HepG2 (cell line): ENCODE data around the gene GALNTL6. TPM values are rescaled to one million over a fixed set of nuclear protein-coding genes. Genes with fewer than 3 reads are reported as not detected.

Source experiments
- ATAC-seq: fragments of 200-7000 bp; cut with Tn5 transposase; 3 replicates; pipeline ENCODE4 v1.9.1; 2020; ENCODE audit warnings: mild to moderate bottlenecking, moderate library complexity
- BruUV-seq: library from RNA; stranded (reverse); fragments of 400-500 nt; replicated peaks from 2 replicates; lab custom pipeline; 2021; lab: Mats Ljungman, UMichigan
- CTCF ChIA-PET: fragments of 300-600 bp; formaldehyde crosslinking; extraction: SDS; loops from one replicate; lab custom pipeline; 2021; ENCODE audit warnings: low total read pairs, inconsistent platforms, low intra/inter-chr PET ratio; lab: Yijun Ruan, JAX
- POLR2A ChIA-PET: fragments of 350-600 bp; sonication (Branson Sonifier 250); formaldehyde crosslinking; loops from one replicate; lab custom pipeline; 2020; ENCODE audit warnings: antibody characterized with exemption, inconsistent platforms; lab: Yijun Ruan, JAX
- DNase-seq: peaks from one replicate; pipeline ENCODE4 v3.0.0-alpha.2; 2015; ENCODE audit warnings: low spot score
- FAIRE-seq: peaks from 3 replicates; lab custom pipeline; 2011; peaks lifted over from hg19 to GRCh38; lab: Jason Lieb, UNC
- H2AFZ ChIP-seq: one replicate; pipeline ENCODE4 v1.6.1; 2011; ENCODE audit warnings: low read length, inconsistent platforms
- H3K27ac ChIP-seq: fragments of 300-600 bp; 3 replicates; pipeline ENCODE4 v1.8.0; 2011; ENCODE audit warnings: mixed run types, mild to moderate bottlenecking, mixed read lengths, low read length, inconsistent platforms; ENCODE audit not compliant: insufficient read depth; ENCODE audit errors: extremely low read length
- H3K27me3 ChIP-seq, 2 experiments: fragments of 200-600 bp in 1 of 2; 2 replicates in 1 of 2; 3 replicates in 1 of 2; pipeline versions ENCODE4 v1.6.0 to v1.8.0; 2011; ENCODE audit warnings: low read length in 2 of 2, mild to moderate bottlenecking in 2 of 2, moderate library complexity in 2 of 2, inconsistent platforms in 1 of 2; ENCODE audit not compliant: insufficient read depth in 2 of 2, control insufficient read depth in 1 of 2
- H3K36me3 ChIP-seq, 2 experiments: fragments of 200-600 bp in 1 of 2; replicated peaks in 1 of 2; 2 replicates in 1 of 2; 3 replicates in 1 of 2; pipeline versions ENCODE4 v1.5.1 to v1.8.0; 2011; ENCODE audit warnings: low read length in 2 of 2, inconsistent platforms in 1 of 2; ENCODE audit not compliant: insufficient read depth in 2 of 2, control insufficient read depth in 1 of 2
- H3K4me1 ChIP-seq: 2 replicates; pipeline ENCODE4 v1.5.1; 2012; ENCODE audit warnings: low read length, inconsistent platforms; ENCODE audit not compliant: insufficient read depth
- H3K4me2 ChIP-seq: 2 replicates; pipeline ENCODE4 v1.6.0; 2011; ENCODE audit warnings: low read depth, low read length, inconsistent platforms
- H3K4me3 ChIP-seq, 3 experiments: fragments of 200-600 bp in 1 of 3; sonication (generic), shearing (Covaris generic) in 1 of 3; replicated peaks in 1 of 3; 2 replicates each; pipeline ENCODE4 v1.5.1; 2011 to 2016; ENCODE audit warnings: low read length in 3 of 3, inconsistent platforms in 2 of 3, low read depth in 2 of 3, mild to moderate bottlenecking in 2 of 3, control low read depth in 1 of 3, mixed read lengths in 1 of 3; ENCODE audit not compliant: insufficient read depth in 1 of 3
- H3K79me2 ChIP-seq: one replicate; pipeline ENCODE4 v1.6.1; 2011; ENCODE audit warnings: low read length, inconsistent platforms; ENCODE audit not compliant: insufficient read depth
- H3K9ac ChIP-seq: 2 replicates; pipeline ENCODE4 v1.6.0; 2011; ENCODE audit warnings: mild to moderate bottlenecking, low read depth, low read length, inconsistent platforms; ENCODE audit not compliant: insufficient read depth
- H3K9me3 ChIP-seq: 2 replicates; pipeline ENCODE4 v1.5.1; 2012; ENCODE audit warnings: mild to moderate bottlenecking, low read length
- H4K20me1 ChIP-seq: 2 replicates; pipeline ENCODE4 v1.6.0; 2011; ENCODE audit warnings: inconsistent platforms, mild to moderate bottlenecking, low read length, moderate library complexity; ENCODE audit not compliant: insufficient read depth
- BRCA1 ChIP-seq: sonication (generic); formaldehyde crosslinking; IDR thresholded peaks from 2 replicates; pipeline ENCODE4 v1.4.0; 2020; ENCODE audit warnings: missing genetic modification reagents
- EP300 ChIP-seq, 3 experiments: sonication (generic) in 1 of 3; formaldehyde crosslinking in 1 of 3; IDR thresholded peaks; 2 replicates each; pipeline versions ENCODE4 v1.5.1 to v1.6.1; 2011 to 2020; ENCODE audit warnings: low read depth in 2 of 3, low read length in 2 of 3, borderline replicate concordance in 1 of 3, improper control_type of control experiment in 1 of 3, mild to moderate bottlenecking in 1 of 3, missing genetic modification reagents in 1 of 3, moderate library complexity in 1 of 3
- HMG20A ChIP-seq: IDR thresholded peaks from 2 replicates; pipeline ENCODE4 v1.6.1; 2016; ENCODE audit warnings: borderline replicate concordance
- MAFF ChIP-seq: IDR thresholded peaks from 2 replicates; pipeline ENCODE4 v1.6.1; 2011; ENCODE audit warnings: low read depth, low read length, improper control_type of control experiment
- MAFK ChIP-seq, 2 experiments: IDR thresholded peaks in 1 of 2; conservative IDR thresholded peaks in 1 of 2; 2 replicates each; pipeline ENCODE4 v1.6.1; 2011; ENCODE audit warnings: improper control_type of control experiment in 2 of 2, low read length in 2 of 2
- NFYC ChIP-seq: IDR thresholded peaks from 2 replicates; pipeline ENCODE4 v1.6.1; 2016; ENCODE audit warnings: missing genetic modification reagents, missing compliant biosample characterization
- ZNF329 ChIP-seq: sonication (generic); formaldehyde crosslinking; IDR thresholded peaks from 2 replicates; pipeline ENCODE4 v1.9.0; 2021; ENCODE audit warnings: low read depth, mild to moderate bottlenecking, missing genetic modification reagents
- ZNF550 ChIP-seq: sonication (generic); formaldehyde crosslinking; IDR thresholded peaks from 2 replicates; pipeline ENCODE4 v1.4.0; 2020; ENCODE audit warnings: mild to moderate bottlenecking, missing genetic modification reagents, borderline replicate concordance
- WGBS: methylation state at CpG from one replicate; pipeline ENCODE4 v1.1.6; 2017; ENCODE audit warnings: low lambda C conversion rate; 5-methylcytosine and 5-hydroxymethylcytosine counted together
- in situ Hi-C: cut with HindIII; loops from 2 replicates; pipeline ENCODE4 v1.10.0; 2017; ENCODE audit warnings: low pct_unique_long_range_greater_than_20kb; ENCODE audit not compliant: extremely low pct_ligation_motif_present
- intact Hi-C: fragments of 100-400 bp; cut with micrococcal nuclease; formaldehyde crosslinking; loops from one replicate; pipeline ENCODE4 v1.10.0; 2022; ENCODE audit not compliant: unreplicated experiment
- polyA plus RNA-seq, 8 experiments: library from polyadenylated mRNA; depleted of rRNA in 3 of 8; stranded (reverse) in 7 of 8; unstranded in 1 of 8; fragments of >200 nt; fragmentation: Illumina TruSeq in 4 of 8; extraction: Trizol in 4 of 8; gene quantifications; 2 replicates each; pipeline versions ENCODE4 v1.2.1 to v1.2.3, GENCODE V29; 2011 to 2016; ENCODE audit warnings: low read depth in 4 of 8, missing spikeins in 1 of 8, mixed read lengths in 1 of 8; ENCODE audit not compliant: insufficient read depth in 1 of 8
- total RNA-seq, 5 experiments: library from RNA; depleted of rRNA; stranded (reverse); fragments of >200 nt; fragmentation: Illumina TruSeq; extraction: Trizol; gene quantifications; 2 replicates each; pipeline ENCODE4 v1.2.3, GENCODE V29; 2016; ENCODE audit warnings: low read depth in 1 of 5
- TF ChIP-seq, protein P1 (sequence below): sonication (generic); formaldehyde crosslinking; IDR thresholded peaks from 2 replicates; pipeline ENCODE4 v1.5.0; 2020; ENCODE audit warnings: missing genetic modification reagents
- TF ChIP-seq, protein P2 (sequence below): sonication (generic); formaldehyde crosslinking; IDR thresholded peaks from 2 replicates; pipeline ENCODE4 v1.4.0; 2020; ENCODE audit warnings: missing genetic modification reagents, borderline replicate concordance
- TF ChIP-seq, protein P3 (sequence below): fragments of 450-650 bp; IDR thresholded peaks from 2 replicates; pipeline ENCODE4 v1.6.1; 2017; ENCODE audit warnings: mild to moderate bottlenecking

GALNTL6 gene
- total and polyA plus RNA-seq, 2 of the 13 experiments (the other 11 are each of a cell fraction or from before 2014, with no cell fraction given) = not detected

DNA sequence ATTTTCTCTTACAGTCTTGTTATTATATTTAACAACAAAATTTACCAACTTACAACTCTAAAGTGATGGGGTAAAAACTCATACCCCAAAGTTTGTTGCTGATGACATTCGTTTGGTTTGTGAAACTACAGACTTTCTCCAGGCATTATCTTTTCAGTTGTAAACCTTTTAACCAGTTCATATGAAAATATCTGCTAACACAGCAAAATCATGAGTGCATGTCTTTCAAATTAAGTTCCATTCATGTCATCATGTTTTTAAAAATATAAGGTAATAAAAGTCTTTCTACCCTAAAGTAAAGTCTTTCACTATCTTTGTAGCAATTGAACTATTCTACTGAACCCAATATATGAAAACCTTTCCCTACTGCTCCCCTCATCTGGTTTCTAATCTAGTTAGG is 3.4 kb upstream of the GALNTL6 start:
- POLR2A ChIA-PET = no interaction called here
- Histone ChIP-seq H3K4me3 (no peak overlapping the region), H3K36me3 (no peaks in the 10 kb centered on the region), H3K4me1 (no peaks in the 10 kb centered on the region), H3K27me3 (no peaks in the 10 kb centered on the region), H4K20me1 (no peaks in the 10 kb centered on the region), H3K79me2 (no peaks in the 10 kb centered on the region), H3K27ac (no peak overlapping the region), H3K4me2 (no peak overlapping the region), H2AFZ (no peak overlapping the region), H3K9ac (no peak overlapping the region), H3K9me3 (no peaks in the 10 kb centered on the region)
- intact Hi-C loops (no loop called here), in situ Hi-C loops (no loop called here)
- no peak for TF ChIP-seq ZNF550
- TF ChIP-seq BRCA1 (CRISPR knock-in tag) = no peak
- peak; percentile 80 to 88 for TF ChIP-seq MAFK (conservative IDR thresholded peaks at IDR 0.05 in 1 of 2, IDR thresholded peaks at IDR 0.05 in 1 of 2; ENCODE audit: low read length in 2 of 2)
- no peak for TF ChIP-seq NFYC (CRISPR knock-in tag)
- TF ChIP-seq MAFF = peak; percentile 84
- CTCF ChIA-PET = no interaction called here
- FAIRE-seq (no peak), DNase-seq (no peak), ATAC-seq (no peak)
- WGBS = 3% methylated on average over 1 of the region's 1 CpG
- BruUV-seq = no TSS peak

DNA sequence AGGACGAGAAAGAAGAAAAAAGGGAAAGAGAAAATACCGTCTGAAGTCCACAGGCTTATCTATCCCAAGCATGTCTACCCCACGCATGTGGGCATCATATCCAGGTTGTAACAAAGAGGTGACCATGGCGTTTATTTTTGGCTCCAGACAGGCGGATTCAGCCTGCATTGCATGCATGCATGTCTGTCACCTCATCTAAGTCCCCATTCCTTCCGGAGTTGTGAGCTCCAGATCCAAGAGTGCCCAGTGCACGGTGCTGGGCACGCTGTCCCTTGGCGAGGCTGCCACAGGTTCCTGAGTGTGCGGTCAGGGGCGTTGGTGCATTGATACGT is 905 bp upstream of the GALNTL6 start:
- Histone ChIP-seq H4K20me1 (no peaks in the 10 kb centered on the region), H3K79me2 (no peaks in the 10 kb centered on the region), H3K36me3 (no peaks in the 10 kb centered on the region), H2AFZ (no peak overlapping the region), H3K27me3 (no peaks in the 10 kb centered on the region), H3K27ac (no peak overlapping the region), H3K4me3 (no peak overlapping the region), H3K4me2 (no peak overlapping the region), H3K9ac (no peak overlapping the region), H3K4me1 (no peaks in the 10 kb centered on the region), H3K9me3 (no peaks in the 10 kb centered on the region)
- BruUV-seq = no TSS peak
- in situ Hi-C loops = no loop called here
- POLR2A ChIA-PET = no interaction called here
- TF ChIP-seq HMG20A (CRISPR knock-in tag) (no peak), EP300 (IDR thresholded peaks at IDR 0.05; ENCODE audit: low read depth in 2 of 2, low read length in 2 of 2) (no peak), EP300 (CRISPR knock-in tag; IDR thresholded peaks at IDR 0.05; ENCODE audit: borderline replicate concordance) (no peak), ZNF329 (CRISPR knock-in tag) (no peak)
- TF ChIP-seq, protein P1, sequence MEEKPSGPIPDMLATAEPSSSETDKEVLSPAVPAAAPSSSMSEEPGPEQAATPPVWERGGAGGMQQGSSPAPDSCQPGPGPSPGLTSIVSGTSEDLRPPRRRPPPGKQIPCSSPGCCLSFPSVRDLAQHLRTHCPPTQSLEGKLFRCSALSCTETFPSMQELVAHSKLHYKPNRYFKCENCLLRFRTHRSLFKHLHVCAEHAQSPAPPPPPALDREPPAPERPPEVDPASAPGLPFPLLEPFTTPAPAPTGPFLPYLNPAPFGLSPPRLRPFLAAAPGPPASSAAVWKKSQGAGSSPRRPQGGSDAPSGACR (CRISPR knock-in tag) = no peak
- TF ChIP-seq, protein P2, sequence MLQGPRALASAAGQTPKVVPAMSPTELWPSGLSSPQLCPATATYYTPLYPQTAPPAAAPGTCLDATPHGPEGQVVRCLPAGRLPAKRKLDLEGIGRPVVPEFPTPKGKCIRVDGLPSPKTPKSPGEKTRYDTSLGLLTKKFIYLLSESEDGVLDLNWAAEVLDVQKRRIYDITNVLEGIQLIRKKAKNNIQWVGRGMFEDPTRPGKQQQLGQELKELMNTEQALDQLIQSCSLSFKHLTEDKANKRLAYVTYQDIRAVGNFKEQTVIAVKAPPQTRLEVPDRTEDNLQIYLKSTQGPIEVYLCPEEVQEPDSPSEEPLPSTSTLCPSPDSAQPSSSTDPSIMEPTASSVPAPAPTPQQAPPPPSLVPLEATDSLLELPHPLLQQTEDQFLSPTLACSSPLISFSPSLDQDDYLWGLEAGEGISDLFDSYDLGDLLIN (CRISPR knock-in tag) = no peak
- TF ChIP-seq, protein P3, sequence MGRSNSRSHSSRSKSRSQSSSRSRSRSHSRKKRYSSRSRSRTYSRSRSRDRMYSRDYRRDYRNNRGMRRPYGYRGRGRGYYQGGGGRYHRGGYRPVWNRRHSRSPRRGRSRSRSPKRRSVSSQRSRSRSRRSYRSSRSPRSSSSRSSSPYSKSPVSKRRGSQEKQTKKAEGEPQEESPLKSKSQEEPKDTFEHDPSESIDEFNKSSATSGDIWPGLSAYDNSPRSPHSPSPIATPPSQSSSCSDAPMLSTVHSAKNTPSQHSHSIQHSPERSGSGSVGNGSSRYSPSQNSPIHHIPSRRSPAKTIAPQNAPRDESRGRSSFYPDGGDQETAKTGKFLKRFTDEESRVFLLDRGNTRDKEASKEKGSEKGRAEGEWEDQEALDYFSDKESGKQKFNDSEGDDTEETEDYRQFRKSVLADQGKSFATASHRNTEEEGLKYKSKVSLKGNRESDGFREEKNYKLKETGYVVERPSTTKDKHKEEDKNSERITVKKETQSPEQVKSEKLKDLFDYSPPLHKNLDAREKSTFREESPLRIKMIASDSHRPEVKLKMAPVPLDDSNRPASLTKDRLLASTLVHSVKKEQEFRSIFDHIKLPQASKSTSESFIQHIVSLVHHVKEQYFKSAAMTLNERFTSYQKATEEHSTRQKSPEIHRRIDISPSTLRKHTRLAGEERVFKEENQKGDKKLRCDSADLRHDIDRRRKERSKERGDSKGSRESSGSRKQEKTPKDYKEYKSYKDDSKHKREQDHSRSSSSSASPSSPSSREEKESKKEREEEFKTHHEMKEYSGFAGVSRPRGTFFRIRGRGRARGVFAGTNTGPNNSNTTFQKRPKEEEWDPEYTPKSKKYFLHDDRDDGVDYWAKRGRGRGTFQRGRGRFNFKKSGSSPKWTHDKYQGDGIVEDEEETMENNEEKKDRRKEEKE = no peak
- intact Hi-C loops = no loop called here
- CTCF ChIA-PET = no interaction called here
- DNase-seq = no peak
- 10% methylated on average over 4 of the region's 12 CpGs for WGBS
- ATAC-seq = no peak
- no peak for FAIRE-seq
